ENCODE results near the gene CPED1. TPM values are rescaled to one million over a fixed set of nuclear protein-coding genes. Genes with fewer than 3 reads are reported as not detected.
A peak's percentile ranks its signal among the peaks of the same experiment; 100 is the strongest.

CPED1 gene
- total and polyA plus RNA-seq, 4 donors, result 4.7 to 34.1 (median 16.7) TPM

- Histone ChIP-seq H3K27ac (ENCODE audit: low read depth, low read length) (no peak overlapping the region), H3K36me3 (ENCODE audit: control insufficient read depth, insufficient read depth, low read length) (no peaks in the 10 kb centered on the region), H3K9me3 (ENCODE audit: control insufficient read depth, insufficient read depth, low read length) (no peaks in the 10 kb centered on the region), H3K27me3 (ENCODE audit: control insufficient read depth, insufficient read depth, low read length) (no peaks in the 10 kb centered on the region), H3K4me1 (ENCODE audit: control insufficient read depth, insufficient read depth, low read length) (no peaks in the 10 kb centered on the region), H3K4me3 (ENCODE audit: low read depth, low read length) (no peak overlapping the region)
- WGBS (ENCODE audit: insufficient coverage), result 100% methylated on average over 2 of the region's 9 CpGs
- peak in 1 of 6 donors; percentile 44 for DNase-seq (ENCODE audit: low read depth in 4 of 6, low spot score in 6 of 6)
Measured at GRCh38 chr7:121301446-121302213, 313.1 kb downstream of the CPED1 start.

- Histone ChIP-seq H3K9me3 (ENCODE audit: control insufficient read depth, insufficient read depth, low read length) (no peaks in the 10 kb centered on the region), H3K36me3 (ENCODE audit: control insufficient read depth, insufficient read depth, low read length) (no peaks in the 10 kb centered on the region), H3K27ac (ENCODE audit: low read depth, low read length) (no peak overlapping the region), H3K4me3 (ENCODE audit: low read depth, low read length) (no peak overlapping the region), H3K4me1 (ENCODE audit: control insufficient read depth, insufficient read depth, low read length) (no peaks in the 10 kb centered on the region), H3K27me3 (ENCODE audit: control insufficient read depth, insufficient read depth, low read length) (no peaks in the 10 kb centered on the region)
- DNase-seq (ENCODE audit: low read depth in 4 of 6, low spot score in 6 of 6), result no peak
- WGBS (ENCODE audit: insufficient coverage), result 81% methylated on average over 4 of the region's 8 CpGs
Measured at GRCh38 chr7:121302214-121302745, 313.8 kb downstream of the CPED1 start.

GRCh38 chr7:121303422-121304101 is 315.1 kb downstream of the CPED1 start:
- H3K4me1 ChIP-seq (ENCODE audit: control insufficient read depth, insufficient read depth, low read length), result no peaks in the 10 kb centered on the region

GRCh38 chr7:121304102-121304658 is 315.7 kb downstream of the CPED1 start:
- Histone ChIP-seq H3K27ac (ENCODE audit: low read depth, low read length) (no peak overlapping the region), H3K36me3 (ENCODE audit: control insufficient read depth, insufficient read depth, low read length) (no peaks in the 10 kb centered on the region), H3K27me3 (ENCODE audit: control insufficient read depth, insufficient read depth, low read length) (no peaks in the 10 kb centered on the region), H3K4me3 (ENCODE audit: low read depth, low read length) (no peak overlapping the region), H3K4me1 (ENCODE audit: control insufficient read depth, insufficient read depth, low read length) (no peaks in the 10 kb centered on the region), H3K9me3 (ENCODE audit: control insufficient read depth, insufficient read depth, low read length) (no peaks in the 10 kb centered on the region)
- DNase-seq (ENCODE audit: low read depth in 4 of 6, low spot score in 6 of 6), result no peak
- no CpG with 5 or more reads among the region's 1 CpG for WGBS (ENCODE audit: insufficient coverage)

More at GRCh38 chr7:121303422-121304101, 315.1 kb downstream of the CPED1 start:
- H3K9me3 ChIP-seq (ENCODE audit: control insufficient read depth, insufficient read depth, low read length), result no peaks in the 10 kb centered on the region
- H3K36me3 ChIP-seq (ENCODE audit: control insufficient read depth, insufficient read depth, low read length), result no peaks in the 10 kb centered on the region
- WGBS (ENCODE audit: insufficient coverage), result 75% methylated on average over 2 of the region's 6 CpGs
- no peak overlapping the region for H3K27ac ChIP-seq (ENCODE audit: low read depth, low read length)
- DNase-seq (ENCODE audit: low read depth in 4 of 6, low spot score in 6 of 6), result no peak
- no peaks in the 10 kb centered on the region for H3K27me3 ChIP-seq (ENCODE audit: control insufficient read depth, insufficient read depth, low read length)
- no peak overlapping the region for H3K4me3 ChIP-seq (ENCODE audit: low read depth, low read length)

GRCh38 chr7:121305109-121305508 is 316.6 kb downstream of the CPED1 start:
- Histone ChIP-seq H3K4me3 (ENCODE audit: low read depth, low read length) (no peak overlapping the region), H3K36me3 (ENCODE audit: control insufficient read depth, insufficient read depth, low read length) (no peaks in the 10 kb centered on the region), H3K4me1 (ENCODE audit: control insufficient read depth, insufficient read depth, low read length) (no peaks in the 10 kb centered on the region), H3K9me3 (ENCODE audit: control insufficient read depth, insufficient read depth, low read length) (no peaks in the 10 kb centered on the region), H3K27ac (ENCODE audit: low read depth, low read length) (no peak overlapping the region), H3K27me3 (ENCODE audit: control insufficient read depth, insufficient read depth, low read length) (no peaks in the 10 kb centered on the region)
- no CpG with 5 or more reads among the region's 3 CpGs for WGBS (ENCODE audit: insufficient coverage)
- DNase-seq (ENCODE audit: low read depth in 4 of 6, low spot score in 6 of 6), result no peak

GRCh38 chr7:121306565-121306964 is 318.1 kb downstream of the CPED1 start:
- WGBS (ENCODE audit: insufficient coverage), result 90% methylated on average over 1 of the region's 3 CpGs
- no peaks in the 10 kb centered on the region for H3K4me1 ChIP-seq (ENCODE audit: control insufficient read depth, insufficient read depth, low read length)
- H3K27me3 ChIP-seq (ENCODE audit: control insufficient read depth, insufficient read depth, low read length), result no peaks in the 10 kb centered on the region
- no peak overlapping the region for H3K27ac ChIP-seq (ENCODE audit: low read depth, low read length)
- DNase-seq (ENCODE audit: low read depth in 4 of 6, low spot score in 6 of 6), result no peak
- no peak overlapping the region for H3K4me3 ChIP-seq (ENCODE audit: low read depth, low read length)
- H3K9me3 ChIP-seq (ENCODE audit: control insufficient read depth, insufficient read depth, low read length), result no peaks in the 10 kb centered on the region
- no peaks in the 10 kb centered on the region for H3K36me3 ChIP-seq (ENCODE audit: control insufficient read depth, insufficient read depth, low read length)

- Histone ChIP-seq H3K9me3 (ENCODE audit: control insufficient read depth, insufficient read depth, low read length) (no peaks in the 10 kb centered on the region), H3K4me3 (ENCODE audit: low read depth, low read length) (no peak overlapping the region), H3K27me3 (ENCODE audit: control insufficient read depth, insufficient read depth, low read length) (no peaks in the 10 kb centered on the region), H3K27ac (ENCODE audit: low read depth, low read length) (no peak overlapping the region), H3K4me1 (ENCODE audit: control insufficient read depth, insufficient read depth, low read length) (no peaks in the 10 kb centered on the region), H3K36me3 (ENCODE audit: control insufficient read depth, insufficient read depth, low read length) (no peaks in the 10 kb centered on the region)
- no peak for DNase-seq (ENCODE audit: low read depth in 4 of 6, low spot score in 6 of 6)
- 70% methylated on average over 2 of the region's 4 CpGs for WGBS (ENCODE audit: insufficient coverage)
Measured at GRCh38 chr7:121307021-121307574, 318.6 kb downstream of the CPED1 start.

GRCh38 chr7:121313220-121313792 is 324.8 kb downstream of the CPED1 start:
- Histone ChIP-seq H3K4me3 (ENCODE audit: low read depth, low read length) (no peak overlapping the region), H3K27ac (ENCODE audit: low read depth, low read length) (no peak overlapping the region), H3K27me3 (ENCODE audit: control insufficient read depth, insufficient read depth, low read length) (no peaks in the 10 kb centered on the region), H3K4me1 (ENCODE audit: control insufficient read depth, insufficient read depth, low read length) (no peaks in the 10 kb centered on the region), H3K9me3 (ENCODE audit: control insufficient read depth, insufficient read depth, low read length) (no peaks in the 10 kb centered on the region), H3K36me3 (ENCODE audit: control insufficient read depth, insufficient read depth, low read length) (no peaks in the 10 kb centered on the region)
- DNase-seq (ENCODE audit: low read depth in 4 of 6, low spot score in 6 of 6), result no peak
- WGBS (ENCODE audit: insufficient coverage), result 100% methylated on average over 1 of the region's 3 CpGs
